Activated CD4-positive, alpha-beta T cell treated with anti-CD3 and anti-CD28 coated beads for 4 hours (primary cell): ENCODE measurements around the gene HLF.
A peak's percentile ranks its signal among the peaks of the same experiment; 100 is the strongest.

ENCODE experiments used
- DNase-seq, 2 donors: peaks; one replicate each; pipeline ENCODE4 v3.0.0-alpha.2; 2020

Gene HLF

DNA sequence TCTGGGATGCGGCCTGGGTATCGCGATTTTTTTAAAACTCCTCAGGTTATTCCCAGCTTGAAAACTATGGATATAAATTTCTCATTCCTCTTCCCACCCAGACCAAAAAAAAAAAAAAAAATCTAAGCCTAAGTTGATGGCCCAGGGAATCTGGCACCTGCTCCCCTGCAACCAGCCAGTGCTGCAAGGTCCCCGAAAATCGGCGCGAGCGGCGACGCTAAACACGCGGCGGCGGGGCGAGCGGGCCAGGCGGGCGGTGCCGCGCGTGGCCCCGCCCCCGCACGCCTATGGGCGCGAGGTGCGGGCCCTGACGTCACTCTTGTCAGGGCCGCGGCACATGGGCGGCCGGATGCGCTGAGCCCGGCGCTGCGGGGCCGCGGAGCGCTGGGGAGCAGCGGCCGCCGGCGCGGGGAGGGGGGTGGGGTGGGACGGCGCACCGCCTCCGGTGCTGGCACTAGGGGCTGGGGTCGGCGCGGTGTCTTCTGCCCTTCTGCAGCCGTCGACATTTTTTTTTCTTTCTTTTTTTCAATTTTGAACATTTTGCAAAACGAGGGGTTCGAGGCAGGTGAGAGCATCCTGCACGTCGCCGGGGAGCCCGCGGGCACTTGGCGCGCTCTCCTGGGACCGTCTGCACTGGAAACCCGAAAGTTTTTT is at the start of gene HLF:
TSS of gene HLF (plus strand) at position 316 of the 654 bp plus-strand sequence. CDS start 525 bp downstream, outside the sequence.
- DNase-seq, result peak; percentile 68 to 73

DNA sequence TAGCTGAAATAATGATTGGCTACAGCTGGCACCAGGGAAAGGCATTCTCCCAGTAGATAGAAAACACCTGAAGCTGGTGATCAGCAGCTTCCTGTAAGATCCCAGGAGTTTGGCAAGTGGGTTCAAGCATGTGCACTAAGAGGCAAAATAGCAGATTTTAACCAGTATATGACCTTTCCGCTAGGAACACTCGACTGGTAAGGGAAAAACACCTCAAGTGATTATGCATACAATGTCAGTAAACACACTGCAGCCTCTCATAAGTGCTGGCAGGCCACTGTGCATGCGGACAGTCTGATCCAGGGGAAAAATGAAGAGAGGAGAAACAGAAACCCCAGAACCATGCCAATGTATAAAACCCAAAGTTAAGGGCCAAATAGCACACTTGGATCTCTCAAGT is 49.0 kb upstream of the HLF start:
- DNase-seq, result no peak

GRCh38 chr17:55216888-55217287 is 47.9 kb upstream of the HLF start:
- DNase-seq, result no peak

DNA sequence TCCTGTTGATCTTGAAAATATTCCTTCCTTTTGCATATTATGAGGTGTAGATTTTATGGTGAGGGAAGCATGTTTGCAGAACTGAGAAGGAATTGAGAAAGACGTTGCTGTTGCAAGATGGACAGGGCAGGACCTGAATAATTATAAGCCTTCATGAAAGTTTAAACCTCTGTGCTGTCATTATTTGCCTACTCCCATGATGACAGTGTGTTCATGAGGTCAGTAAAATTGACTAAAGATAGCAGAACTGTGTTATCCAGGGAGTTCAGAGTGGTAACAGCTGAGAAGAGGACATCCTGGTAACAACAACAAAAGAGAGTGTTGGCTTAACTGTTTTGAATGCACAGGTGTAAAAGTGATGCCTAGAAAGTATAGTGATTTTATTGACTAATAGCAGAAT is 45.3 kb upstream of the HLF start:
- no peak for DNase-seq

DNA sequence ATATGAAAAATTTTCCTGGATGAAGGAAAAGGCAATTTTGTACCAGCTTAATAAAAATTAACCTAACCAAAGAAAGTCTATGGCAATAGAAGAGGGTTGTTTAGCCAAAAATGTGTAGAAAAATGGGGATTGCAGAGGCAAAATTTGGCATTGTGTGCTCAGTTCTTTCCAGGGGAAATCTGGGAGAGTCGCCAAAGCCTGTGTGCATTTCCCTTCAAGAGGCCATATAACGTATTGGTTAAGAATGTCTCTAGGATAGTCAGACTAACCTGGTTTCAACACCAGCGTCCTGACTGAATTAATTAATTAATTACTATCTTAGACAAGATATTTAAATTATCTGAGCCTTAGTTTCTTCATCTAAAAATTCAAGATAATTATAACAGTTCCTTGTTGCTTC is 44.8 kb upstream of the HLF start:
- DNase-seq, result no peak

DNA sequence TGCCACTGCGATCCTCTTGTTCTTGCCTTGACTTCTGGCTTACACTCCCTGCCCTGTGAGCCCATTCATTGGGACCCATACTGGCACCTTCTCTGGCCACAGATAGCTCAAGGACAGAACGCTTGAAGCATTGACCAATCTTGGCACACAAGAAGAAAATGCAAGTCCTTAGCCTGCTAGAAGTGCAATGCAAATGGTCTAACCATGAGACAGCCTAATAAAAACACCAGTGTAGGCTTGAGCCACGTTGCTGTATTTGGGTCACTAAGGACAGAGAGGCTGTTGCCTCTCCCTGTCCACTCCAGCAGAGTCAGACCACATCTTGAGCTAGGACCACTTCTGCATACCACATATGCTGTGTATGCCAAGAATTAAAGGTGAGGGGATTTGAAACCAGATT is 41.2 kb upstream of the HLF start:
- DNase-seq, result no peak

GRCh38 chr17:55224746-55225145 is 40.0 kb upstream of the HLF start:
- DNase-seq, result no peak

GRCh38 chr17:55225237-55225636 is 39.5 kb upstream of the HLF start:
- DNase-seq, result no peak

GRCh38 chr17:55228683-55229192 is 36.0 kb upstream of the HLF start:
- no peak for DNase-seq

- no peak for DNase-seq
Measured at GRCh38 chr17:55229276-55229675, 35.5 kb upstream of the HLF start.

- no peak for DNase-seq
Measured at GRCh38 chr17:55230716-55231115, 34.0 kb upstream of the HLF start.

DNA sequence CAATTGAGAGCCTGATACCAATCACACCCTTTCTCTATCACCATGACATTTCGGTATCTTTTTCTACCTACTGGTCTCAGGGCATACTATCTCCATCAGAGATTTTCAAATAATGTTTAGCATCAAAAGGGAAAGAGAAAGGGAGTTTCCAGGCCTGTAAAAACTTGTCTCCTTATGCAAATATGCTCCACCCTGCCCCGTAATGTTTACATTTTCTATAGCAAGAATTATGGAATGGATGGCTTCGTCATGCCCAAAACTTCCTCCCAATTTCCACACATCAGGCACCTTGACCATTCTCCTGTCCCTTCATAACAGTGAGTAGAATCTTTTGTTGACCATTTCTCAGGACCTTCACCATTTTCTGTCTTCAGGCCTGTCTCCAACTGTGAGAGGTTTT is 30.9 kb upstream of the HLF start:
- DNase-seq, result no peak

DNA sequence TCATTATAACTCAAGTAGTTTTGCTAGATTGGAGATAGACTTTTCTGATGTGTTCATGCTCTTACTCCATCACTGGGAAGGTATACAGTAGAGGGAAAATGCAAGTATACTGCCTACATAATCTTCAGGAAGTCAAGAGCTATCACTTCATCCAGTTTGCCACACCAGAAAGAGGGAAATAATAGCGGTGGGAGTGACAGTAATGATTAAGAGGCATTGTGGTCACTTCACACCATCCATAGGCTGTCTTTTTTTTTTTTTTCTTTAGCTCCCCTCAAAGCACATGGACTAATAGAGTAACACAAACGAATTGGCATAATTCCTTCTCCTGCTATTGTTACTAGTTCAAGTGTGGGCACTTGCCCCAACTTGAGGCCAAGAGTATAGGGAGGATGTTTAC is 28.4 kb upstream of the HLF start:
- no peak for DNase-seq

- no peak for DNase-seq
Measured at GRCh38 chr17:55237268-55237667, 27.5 kb upstream of the HLF start.

DNA sequence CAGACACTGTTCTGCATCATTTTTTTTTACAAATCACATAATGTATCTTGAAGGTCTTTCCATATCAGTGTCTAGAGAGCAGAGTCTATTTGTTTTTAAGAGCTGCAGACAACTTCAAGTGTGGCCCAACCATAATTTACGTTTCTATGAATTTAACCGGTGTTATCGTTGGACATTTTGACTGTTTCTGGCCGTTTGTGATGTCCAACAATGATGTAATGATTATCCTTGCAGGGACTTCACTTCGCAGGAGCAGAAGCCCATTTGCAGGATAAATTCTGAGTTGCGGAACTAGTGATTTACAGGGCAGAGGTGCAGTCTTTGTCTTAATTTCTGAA is 26.9 kb upstream of the HLF start:
- no peak for DNase-seq

DNA sequence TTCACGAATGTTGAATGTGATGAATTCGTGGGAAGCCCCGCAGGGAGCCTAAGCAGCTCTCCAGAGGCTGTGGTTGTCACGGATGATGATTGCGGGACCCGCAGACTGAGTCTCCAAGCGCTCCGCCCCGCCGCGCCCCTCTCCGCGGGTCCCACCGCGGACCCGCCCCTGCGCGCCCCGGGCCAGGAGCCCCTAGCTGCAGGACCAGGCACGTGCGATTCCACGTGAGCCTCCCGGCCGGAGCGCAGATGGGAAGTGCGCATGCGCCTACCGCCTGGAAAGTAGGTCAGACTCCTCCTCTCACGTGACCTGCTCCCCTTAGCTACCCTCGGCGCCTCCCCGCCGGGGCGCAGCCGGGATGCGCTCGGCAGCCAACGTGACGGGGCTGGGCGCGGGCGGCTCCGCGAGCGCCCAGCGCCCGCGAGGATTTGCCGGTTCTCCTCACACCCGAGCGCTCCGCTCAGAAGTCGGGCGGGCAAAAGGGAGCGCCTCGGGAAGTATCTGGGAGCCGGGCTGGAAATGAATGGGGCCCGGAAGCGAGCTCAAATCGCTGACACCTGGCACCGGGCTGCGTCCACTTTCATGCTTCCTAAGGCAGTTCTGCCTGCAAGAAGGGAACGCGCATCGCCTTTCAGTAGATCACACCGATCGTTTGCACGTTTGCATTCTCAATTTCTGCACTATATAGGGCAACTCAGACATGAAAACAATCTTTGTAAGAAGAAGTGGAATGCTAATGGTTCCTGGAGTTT is 26.4 kb upstream of the HLF start:
- peak; percentile 86 to 89 for DNase-seq

DNA sequence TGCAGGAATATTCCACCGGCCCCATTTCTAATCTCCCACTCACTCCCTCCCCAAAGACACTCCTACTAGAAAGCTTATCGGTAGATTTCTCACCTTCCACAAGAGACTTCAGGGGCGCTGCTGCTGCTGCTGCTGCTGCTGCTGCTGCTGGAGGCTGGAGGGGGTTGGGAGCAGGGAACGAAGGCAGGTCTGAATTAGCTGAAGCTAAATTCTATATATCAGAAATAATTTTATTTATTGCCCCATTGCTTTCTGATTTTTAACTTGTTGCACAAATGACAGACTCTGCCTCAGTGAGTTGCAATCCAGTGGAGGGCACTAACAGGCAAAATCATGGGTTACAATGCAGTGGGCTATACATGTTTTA is 25.8 kb upstream of the HLF start:
- DNase-seq, result no peak

- no peak for DNase-seq
Measured at GRCh38 chr17:55241097-55241496, 23.7 kb upstream of the HLF start.

GRCh38 chr17:55242476-55242875 is 22.3 kb upstream of the HLF start:
- no peak for DNase-seq

DNA sequence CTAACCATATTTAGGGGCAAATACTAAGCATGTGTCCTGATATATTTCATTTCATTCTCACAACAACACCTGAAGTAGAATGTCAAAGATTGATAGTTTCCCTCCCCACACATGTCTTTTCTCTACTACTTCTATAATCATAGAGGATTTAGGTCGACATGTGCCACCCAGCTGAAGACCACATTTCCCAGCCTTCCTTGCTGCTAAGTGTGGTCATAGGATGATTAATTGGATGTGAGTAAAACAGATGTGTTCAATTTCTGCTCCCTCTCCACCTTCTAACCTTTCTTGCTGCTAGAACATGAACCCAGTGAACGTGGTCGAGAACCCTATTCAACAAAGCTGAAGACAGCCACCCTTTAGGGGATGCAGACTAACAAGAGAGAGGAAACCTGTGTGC is 18.8 kb upstream of the HLF start:
- no peak for DNase-seq

DNA sequence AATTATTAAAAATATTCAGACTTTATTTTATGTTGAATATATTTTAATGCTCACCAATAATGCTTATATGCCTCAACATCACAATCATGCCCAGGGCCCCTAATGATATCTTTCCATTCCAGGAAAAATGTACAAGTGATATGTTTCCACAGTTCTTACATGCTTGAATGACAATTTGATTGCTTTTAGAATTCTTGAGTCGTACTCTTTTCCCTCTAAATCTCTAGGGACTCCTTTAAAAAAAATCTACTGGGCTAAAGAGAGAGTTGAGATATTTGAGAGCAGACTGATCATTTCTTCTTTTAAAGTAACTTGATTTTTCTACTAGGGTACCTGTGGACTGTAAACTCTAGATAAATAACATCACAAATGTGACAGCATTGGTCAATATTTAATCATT is 18.2 kb upstream of the HLF start:
- no peak for DNase-seq

DNA sequence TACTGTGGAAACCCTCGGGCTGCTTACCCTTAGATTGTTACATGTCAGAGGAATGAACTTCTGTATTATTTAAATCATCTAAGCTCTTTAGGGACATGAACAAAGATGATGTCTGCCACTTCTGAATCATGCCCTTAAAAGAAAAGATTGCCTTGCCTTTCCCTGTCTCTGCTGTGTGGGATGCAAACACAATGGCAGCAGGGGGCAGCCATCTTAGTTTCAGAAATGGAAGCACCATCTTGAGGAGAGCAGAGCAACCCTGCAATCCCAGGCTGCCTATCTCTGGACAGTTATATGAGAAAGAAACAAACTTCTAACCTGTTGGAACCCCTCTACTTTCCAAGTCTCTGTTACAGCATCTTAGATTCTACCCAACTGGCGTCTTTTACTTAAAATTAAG is 16.7 kb upstream of the HLF start:
- DNase-seq, result no peak

DNA sequence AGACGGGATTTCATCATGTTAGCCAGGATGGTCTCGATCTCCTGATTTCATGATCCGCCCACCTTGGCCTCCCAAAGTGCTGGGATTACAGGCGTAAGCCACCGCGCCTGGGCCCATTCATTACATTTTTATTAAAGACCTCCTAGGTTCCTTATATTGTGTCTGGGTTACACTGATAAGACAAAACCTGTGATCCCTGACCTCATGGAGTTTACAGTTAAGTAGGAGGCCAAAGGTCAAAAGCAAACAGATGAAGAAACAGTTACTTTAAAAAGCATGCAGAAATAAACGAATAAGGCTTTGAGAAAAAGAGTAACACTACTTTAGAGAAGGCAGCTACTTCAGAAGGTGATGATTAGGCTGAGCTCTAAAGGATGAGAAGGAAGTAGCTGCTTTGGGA is 14.9 kb upstream of the HLF start:
- no peak for DNase-seq

GRCh38 chr17:55254375-55254774 is 10.4 kb upstream of the HLF start:
- DNase-seq, result no peak

- no peak for DNase-seq
Measured at GRCh38 chr17:55258578-55259135, 6.1 kb upstream of the HLF start.
